Endothelial cell of umbilical vein (primary cell): ENCODE data around the gene PDE11A. TPM values are rescaled to one million over a fixed set of nuclear protein-coding genes. Genes with fewer than 3 reads are reported as not detected.

ENCODE experiments used
- BruUV-seq: library from RNA; stranded (reverse); fragments of 400-500 nt; replicated peaks from 2 replicates; lab custom pipeline; 2021; lab: Mats Ljungman, UMichigan
- CTCF ChIA-PET: fragments of 300-600, 350-600 bp; sonication (Branson Sonifier 250); formaldehyde crosslinking; loops from one replicate; lab custom pipeline; 2021; ENCODE audit warnings: antibody characterized with exemption, inconsistent platforms; lab: Charles Lee
- POLR2A ChIA-PET: fragments of 300-600, 350-600 bp; sonication (Branson Sonifier 250); formaldehyde crosslinking; loops from one replicate; lab custom pipeline; 2021; ENCODE audit warnings: antibody characterized with exemption, inconsistent platforms; lab: Charles Lee
- DNase-seq: peaks from one replicate; pipeline ENCODE4 v3.0.0-alpha.2; 2011; ENCODE audit warnings: low read depth, low spot score
- FAIRE-seq: peaks from 2 replicates; lab custom pipeline; 2011; peaks lifted over from hg19 to GRCh38; lab: Jason Lieb, UNC
- H2AFZ ChIP-seq: 2 replicates; pipeline ENCODE4 v1.6.0; 2012; ENCODE audit warnings: low read depth, low read length, control low read depth, inconsistent platforms
- H3K27ac ChIP-seq: 2 replicates; pipeline ENCODE4 v1.5.1; 2011; ENCODE audit warnings: low read depth, mild to moderate bottlenecking, control low read depth, low read length, moderate library complexity; ENCODE audit not compliant: insufficient read depth
- H3K27me3 ChIP-seq, 2 experiments: 2 replicates each; pipeline versions ENCODE4 v1.6.0 to v1.6.1; 2011; ENCODE audit warnings: low read length in 2 of 2, mixed read lengths in 1 of 2; ENCODE audit not compliant: control insufficient read depth in 2 of 2, insufficient read depth in 2 of 2
- H3K36me3 ChIP-seq, 2 experiments: 2 replicates in 1 of 2; 3 replicates in 1 of 2; pipeline ENCODE4 v1.5.1; 2011; ENCODE audit warnings: low read length in 2 of 2, mild to moderate bottlenecking in 1 of 2, moderate library complexity in 1 of 2; ENCODE audit not compliant: control insufficient read depth in 2 of 2, insufficient read depth in 2 of 2; ENCODE audit errors: extremely low read depth in 1 of 2
- H3K4me1 ChIP-seq: 3 replicates; pipeline ENCODE4 v1.5.1; 2011; ENCODE audit warnings: mild to moderate bottlenecking, low read length; ENCODE audit not compliant: control insufficient read depth, insufficient read depth; ENCODE audit errors: extremely low read depth
- H3K4me2 ChIP-seq: 2 replicates; pipeline ENCODE4 v1.6.1; 2011; ENCODE audit warnings: low read length, control low read depth, mixed read lengths; ENCODE audit not compliant: insufficient read depth
- H3K4me3 ChIP-seq, 3 experiments: fragments of 200-600 bp in 1 of 3; sonication (generic), shearing (Covaris generic) in 1 of 3; replicated peaks in 1 of 3; 2 replicates each; pipeline ENCODE4 v1.5.1; 2011 to 2016; ENCODE audit warnings: control low read depth in 3 of 3, low read length in 3 of 3, mild to moderate bottlenecking in 2 of 3, inconsistent platforms in 1 of 3, low read depth in 1 of 3, moderate library complexity in 1 of 3; ENCODE audit not compliant: insufficient read depth in 1 of 3
- H3K79me2 ChIP-seq: 2 replicates; pipeline ENCODE4 v1.6.0; 2012; ENCODE audit warnings: low read length, inconsistent platforms; ENCODE audit not compliant: control insufficient read depth, insufficient read depth
- H3K9ac ChIP-seq: replicated peaks from 2 replicates; pipeline ENCODE3; 2011; ENCODE audit warnings: low read length, control low read depth; ENCODE audit not compliant: insufficient read depth; ENCODE audit errors: extremely low read depth
- H3K9me1 ChIP-seq: replicated peaks from 3 replicates; pipeline ENCODE4 v1.6.0; 2011; ENCODE audit warnings: mild to moderate bottlenecking, low read length; ENCODE audit not compliant: control insufficient read depth, insufficient read depth; ENCODE audit errors: extremely low read depth
- H3K9me3 ChIP-seq: replicated peaks from 2 replicates; pipeline ENCODE4 v1.5.1; 2012; ENCODE audit warnings: low read length, inconsistent platforms; ENCODE audit not compliant: control insufficient read depth, insufficient read depth
- H4K20me1 ChIP-seq: replicated peaks from 2 replicates; pipeline ENCODE3; 2011; ENCODE audit warnings: mild to moderate bottlenecking, low read length; ENCODE audit not compliant: control insufficient read depth, insufficient read depth; ENCODE audit errors: extremely low read depth
- EZH2 ChIP-seq: IDR thresholded peaks from 2 replicates; pipeline ENCODE4 v1.6.1; 2012; ENCODE audit warnings: borderline replicate concordance, low read depth, mild to moderate bottlenecking, moderate library complexity, low read length, inconsistent platforms; ENCODE audit not compliant: severe bottlenecking
- FOS ChIP-seq: IDR thresholded peaks from 2 replicates; pipeline ENCODE4 v1.6.1; 2011; ENCODE audit warnings: mild to moderate bottlenecking, low read length, moderate library complexity, borderline replicate concordance; ENCODE audit not compliant: insufficient read depth
- GATA2 ChIP-seq: IDR thresholded peaks from 2 replicates; pipeline ENCODE4 v1.7.0; 2011; ENCODE audit warnings: low read depth, mild to moderate bottlenecking, moderate library complexity, mixed read lengths, low read length; ENCODE audit not compliant: insufficient read length, insufficient read depth
- JUN ChIP-seq: IDR thresholded peaks from 2 replicates; pipeline ENCODE4 v1.6.1; 2011; ENCODE audit warnings: borderline replicate concordance, low read depth; ENCODE audit not compliant: insufficient read length, insufficient read depth
- MYC ChIP-seq: IDR thresholded peaks from one replicate; pipeline ENCODE4 v1.6.1; 2011; ENCODE audit warnings: mild to moderate bottlenecking, low read depth, low read length
- POLR2A ChIP-seq: IDR thresholded peaks from 2 replicates; pipeline ENCODE4 v1.6.1; 2012; ENCODE audit warnings: low read depth, mild to moderate bottlenecking, control low read depth, low read length
- POLR2AphosphoS5 ChIP-seq: IDR thresholded peaks from 2 replicates; pipeline ENCODE4 v1.6.1; 2012; ENCODE audit warnings: low read depth, mild to moderate bottlenecking, control low read depth, low read length, moderate library complexity; ENCODE audit not compliant: insufficient read depth
- dilution Hi-C: fragments of 300-500 bp; cut with MboI; formaldehyde crosslinking; loops from one replicate; pipeline ENCODE4 v1.15.0; 2019; ENCODE audit warnings: low sequenced_read_pairs; ENCODE audit not compliant: extremely low pct_ligation_motif_present
- intact Hi-C: fragments of 100-400 bp; cut with micrococcal nuclease; formaldehyde crosslinking; loops from one replicate; pipeline ENCODE4 v1.10.0; 2022
- polyA plus RNA-seq, 4 experiments: library from polyadenylated mRNA; depleted of rRNA in 3 of 4; stranded (reverse) in 3 of 4; unstranded in 1 of 4; fragments of >200 nt; gene quantifications; 2 replicates each; pipeline versions ENCODE4 v1.2.1 to v1.2.3, GENCODE V29; 2011 to 2012; ENCODE audit warnings: missing spikeins in 1 of 4
- total RNA-seq: library from RNA; stranded (reverse); gene quantifications from 2 replicates; pipeline ENCODE4 v1.2.3, GENCODE V29; 2021
- TF ChIP-seq, protein P1 (sequence below), 2 donors: IDR thresholded peaks; 1 replicate in 1 of 2; 2 replicates in 1 of 2; pipeline ENCODE4 v1.5.1; 2011; ENCODE audit warnings: low read length in 2 of 2, mild to moderate bottlenecking in 2 of 2, moderate library complexity in 2 of 2, control low read depth in 1 of 2, inconsistent platforms in 1 of 2, low read depth in 1 of 2; ENCODE audit not compliant: insufficient read depth in 1 of 2; ENCODE audit errors: extremely low read depth in 1 of 2
- TF ChIP-seq, protein P2 (sequence below): IDR thresholded peaks from 2 replicates; pipeline ENCODE4 v1.6.1; 2011; ENCODE audit not compliant: insufficient read depth, insufficient read length

PDE11A gene
- total and polyA plus RNA-seq, 2 donors (not counting 3 experiments of a cell fraction or from before 2014, with no cell fraction given), result 0.07 to 0.51 TPM

DNA sequence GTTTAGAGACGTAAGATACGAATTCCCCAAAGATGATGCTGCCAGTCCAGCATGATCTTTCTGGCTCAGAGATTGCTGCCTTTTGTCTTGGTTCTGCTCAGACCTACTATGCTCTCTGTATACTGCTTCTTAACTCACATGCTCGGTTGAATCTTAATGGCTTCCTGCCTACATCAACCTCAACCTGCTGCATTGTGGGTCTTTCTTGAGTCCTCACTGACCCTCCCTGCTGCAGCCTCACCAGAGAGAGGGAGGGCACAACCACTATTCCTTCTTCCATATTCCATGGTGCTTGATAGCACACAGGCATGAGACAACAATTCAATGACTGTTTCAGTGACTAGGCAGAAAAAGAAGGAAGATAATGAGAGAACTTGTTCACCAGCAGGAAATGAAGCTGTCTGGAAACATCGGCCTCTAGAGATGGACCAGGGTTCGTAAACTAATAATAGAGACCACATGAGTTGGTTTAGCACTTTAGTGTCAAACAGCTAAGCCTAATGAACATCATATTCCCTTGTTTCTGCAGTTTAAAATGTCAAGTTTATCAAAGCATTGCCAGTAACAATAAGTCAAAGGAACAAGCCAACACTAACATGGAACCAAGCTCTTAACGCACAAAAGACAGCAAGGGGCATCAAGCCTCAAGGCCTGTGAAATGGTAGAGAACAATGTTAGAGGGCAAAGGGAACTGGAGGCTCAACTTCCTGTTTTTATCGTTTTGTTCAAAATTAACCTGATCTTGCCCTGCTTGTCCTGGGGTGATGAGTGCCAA is 333.9 kb downstream of the PDE11A start:
- no peaks in the 10 kb centered on the region for H3K4me1 ChIP-seq
- no peaks in the 10 kb centered on the region for H3K36me3 ChIP-seq
- FAIRE-seq (no peak), DNase-seq (no peak)
- no peaks in the 10 kb centered on the region for H3K9me1 ChIP-seq
- no peaks in the 10 kb centered on the region for H4K20me1 ChIP-seq
- dilution Hi-C loops, result no loop called here
- H3K79me2 ChIP-seq, result no peaks in the 10 kb centered on the region
- CTCF ChIA-PET, result interaction anchor here (1.1 kb wide), 1 partner anchor 10 kb away, joined by 3 read pairs; no protein-coding TSS in a partner anchor
- no peak overlapping the region for H2AFZ ChIP-seq
- intact Hi-C loops, result no loop called here
- H3K9ac ChIP-seq, result no peak overlapping the region
- no peaks in the 10 kb centered on the region for H3K27me3 ChIP-seq
- TF ChIP-seq POLR2A, result no peak
- TF ChIP-seq EZH2, result no peak
- H3K27ac ChIP-seq, result no peak overlapping the region
- no peak overlapping the region for H3K4me3 ChIP-seq
- H3K4me2 ChIP-seq, result no peak overlapping the region
- no peaks in the 10 kb centered on the region for H3K9me3 ChIP-seq
- POLR2A ChIA-PET, result no interaction called here
- BruUV-seq, result no TSS peak

DNA sequence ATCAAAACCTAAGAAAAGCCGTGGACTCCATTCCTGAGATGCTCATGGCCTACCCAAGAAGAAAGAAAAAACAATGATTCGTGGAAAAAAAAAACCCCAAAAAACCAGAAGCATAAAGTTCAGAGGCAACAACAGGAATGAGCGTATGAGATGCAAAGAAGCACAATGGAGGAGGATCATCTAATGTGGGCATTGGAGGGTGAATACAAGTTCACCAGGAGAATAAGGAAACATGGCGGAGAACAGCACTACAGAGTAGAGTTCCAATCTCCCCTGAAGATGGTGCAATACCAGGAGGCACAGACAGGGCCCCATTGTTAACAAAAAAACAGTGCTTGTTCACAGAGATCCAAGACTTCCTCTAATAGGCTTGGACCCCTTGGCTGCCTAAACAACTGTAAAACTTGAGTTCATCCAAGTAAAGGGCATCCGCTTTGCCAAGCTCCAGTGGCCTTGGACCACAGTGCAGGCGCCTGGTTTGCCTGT is 337.2 kb downstream of the PDE11A start:
- CTCF ChIA-PET, result interaction anchor here (1.2 kb wide), 1 partner anchor 11 kb away, joined by 5 read pairs; no protein-coding TSS in a partner anchor
- TF ChIP-seq GATA2, result no peak
- TF ChIP-seq EZH2, result no peak
- no peak for TF ChIP-seq POLR2AphosphoS5
- TF ChIP-seq, protein P1, sequence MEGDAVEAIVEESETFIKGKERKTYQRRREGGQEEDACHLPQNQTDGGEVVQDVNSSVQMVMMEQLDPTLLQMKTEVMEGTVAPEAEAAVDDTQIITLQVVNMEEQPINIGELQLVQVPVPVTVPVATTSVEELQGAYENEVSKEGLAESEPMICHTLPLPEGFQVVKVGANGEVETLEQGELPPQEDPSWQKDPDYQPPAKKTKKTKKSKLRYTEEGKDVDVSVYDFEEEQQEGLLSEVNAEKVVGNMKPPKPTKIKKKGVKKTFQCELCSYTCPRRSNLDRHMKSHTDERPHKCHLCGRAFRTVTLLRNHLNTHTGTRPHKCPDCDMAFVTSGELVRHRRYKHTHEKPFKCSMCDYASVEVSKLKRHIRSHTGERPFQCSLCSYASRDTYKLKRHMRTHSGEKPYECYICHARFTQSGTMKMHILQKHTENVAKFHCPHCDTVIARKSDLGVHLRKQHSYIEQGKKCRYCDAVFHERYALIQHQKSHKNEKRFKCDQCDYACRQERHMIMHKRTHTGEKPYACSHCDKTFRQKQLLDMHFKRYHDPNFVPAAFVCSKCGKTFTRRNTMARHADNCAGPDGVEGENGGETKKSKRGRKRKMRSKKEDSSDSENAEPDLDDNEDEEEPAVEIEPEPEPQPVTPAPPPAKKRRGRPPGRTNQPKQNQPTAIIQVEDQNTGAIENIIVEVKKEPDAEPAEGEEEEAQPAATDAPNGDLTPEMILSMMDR (IDR thresholded peaks at IDR 0.05; ENCODE audit: extremely low read depth in 1 of 2, insufficient read depth in 1 of 2, low read depth in 1 of 2, low read length in 2 of 2), result no peak
- TF ChIP-seq FOS, result no peak
- no peak for TF ChIP-seq POLR2A
- no peak for TF ChIP-seq MYC
- TF ChIP-seq, protein P2, sequence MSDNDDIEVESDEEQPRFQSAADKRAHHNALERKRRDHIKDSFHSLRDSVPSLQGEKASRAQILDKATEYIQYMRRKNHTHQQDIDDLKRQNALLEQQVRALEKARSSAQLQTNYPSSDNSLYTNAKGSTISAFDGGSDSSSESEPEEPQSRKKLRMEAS, result no peak
- no peak for TF ChIP-seq JUN

More for the DNA sequence above, 337.2 kb downstream of the PDE11A start:
- H3K27ac ChIP-seq, result no peak overlapping the region
- POLR2A ChIA-PET, result no interaction called here
- no peaks in the 10 kb centered on the region for H3K79me2 ChIP-seq
- intact Hi-C loops (no loop called here), dilution Hi-C loops (no loop called here)
- no peaks in the 10 kb centered on the region for H3K27me3 ChIP-seq
- DNase-seq, result no peak
- no peaks in the 10 kb centered on the region for H3K4me1 ChIP-seq
- no peak overlapping the region for H2AFZ ChIP-seq
- H3K9ac ChIP-seq, result no peak overlapping the region
- FAIRE-seq, result no peak
- H3K9me1 ChIP-seq, result no peaks in the 10 kb centered on the region
- H3K4me3 ChIP-seq, result no peak overlapping the region
- H4K20me1 ChIP-seq, result no peaks in the 10 kb centered on the region
- no TSS peak for BruUV-seq
- H3K4me2 ChIP-seq, result no peak overlapping the region
- H3K36me3 ChIP-seq, result no peaks in the 10 kb centered on the region
- H3K9me3 ChIP-seq, result no peaks in the 10 kb centered on the region
